ENCODE results near the gene LRWD1.
A peak's percentile ranks its signal among the peaks of the same experiment; 100 is the strongest.
"Not testable (repeated sequence)": the region's sequence is repeated elsewhere in the genome, so short reads cannot be mapped to it uniquely, and the experiment has no call there.

DNA sequence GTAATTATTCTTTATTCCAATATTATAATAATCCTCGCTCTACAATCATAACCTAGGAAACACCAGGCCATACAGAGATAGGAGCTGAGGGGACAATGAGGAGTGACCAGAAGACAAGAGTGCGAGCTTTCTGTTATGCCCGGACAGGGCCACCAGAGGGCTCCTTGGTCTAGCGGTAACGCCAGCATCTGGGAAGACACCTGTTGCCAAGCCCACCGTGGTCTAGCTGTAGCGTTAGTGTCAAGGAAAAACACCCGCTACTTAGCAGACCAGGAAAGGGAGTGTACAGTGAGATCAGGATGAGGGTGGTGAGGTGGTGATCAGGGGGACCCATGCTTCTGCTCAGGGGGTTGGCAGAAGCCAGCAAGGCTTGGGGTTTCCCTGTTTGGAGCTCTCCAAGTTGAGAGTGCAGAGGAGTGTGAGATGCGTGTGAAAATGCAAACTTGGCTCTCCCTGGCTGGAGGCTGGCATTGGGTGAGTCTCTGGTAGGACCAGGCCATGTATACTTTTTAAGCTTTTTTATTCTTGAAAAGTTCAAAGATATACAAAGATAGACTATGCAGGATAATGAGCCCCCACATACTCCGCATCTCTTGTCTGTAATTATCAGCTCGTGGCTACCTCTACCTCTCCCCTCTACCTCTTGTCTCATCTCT is 15.3 kb downstream of the LRWD1 start:
- TF ChIP-seq POLR2A (IDR thresholded peaks at IDR 0.05): not testable (repeated sequence)
- TF ChIP-seq, protein P1, sequence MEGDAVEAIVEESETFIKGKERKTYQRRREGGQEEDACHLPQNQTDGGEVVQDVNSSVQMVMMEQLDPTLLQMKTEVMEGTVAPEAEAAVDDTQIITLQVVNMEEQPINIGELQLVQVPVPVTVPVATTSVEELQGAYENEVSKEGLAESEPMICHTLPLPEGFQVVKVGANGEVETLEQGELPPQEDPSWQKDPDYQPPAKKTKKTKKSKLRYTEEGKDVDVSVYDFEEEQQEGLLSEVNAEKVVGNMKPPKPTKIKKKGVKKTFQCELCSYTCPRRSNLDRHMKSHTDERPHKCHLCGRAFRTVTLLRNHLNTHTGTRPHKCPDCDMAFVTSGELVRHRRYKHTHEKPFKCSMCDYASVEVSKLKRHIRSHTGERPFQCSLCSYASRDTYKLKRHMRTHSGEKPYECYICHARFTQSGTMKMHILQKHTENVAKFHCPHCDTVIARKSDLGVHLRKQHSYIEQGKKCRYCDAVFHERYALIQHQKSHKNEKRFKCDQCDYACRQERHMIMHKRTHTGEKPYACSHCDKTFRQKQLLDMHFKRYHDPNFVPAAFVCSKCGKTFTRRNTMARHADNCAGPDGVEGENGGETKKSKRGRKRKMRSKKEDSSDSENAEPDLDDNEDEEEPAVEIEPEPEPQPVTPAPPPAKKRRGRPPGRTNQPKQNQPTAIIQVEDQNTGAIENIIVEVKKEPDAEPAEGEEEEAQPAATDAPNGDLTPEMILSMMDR (IDR thresholded peaks at IDR 0.05): peak in 3 of 7 experiments; percentile 19 to 49 (median 31)

All from stomach (tissue), 4 donors.